NCI-H446 treated with DMSO at 0.1 percent for 48 hours (cell line): ENCODE measurements around the gene STK11IP.

ENCODE experiments used
- DNase-seq: peaks from one replicate; lab custom pipeline; 2025; lab: John Stamatoyannopoulos, UW

Gene STK11IP

GRCh38 chr2:219656526-219656925 is 58.9 kb downstream of the STK11IP start:
- no peak for DNase-seq

- DNase-seq: no peak
Measured at GRCh38 chr2:219658196-219658846, 60.7 kb downstream of the STK11IP start.

GRCh38 chr2:219658874-219659273 is 61.2 kb downstream of the STK11IP start:
- DNase-seq: no peak

- DNase-seq: no peak
Measured at GRCh38 chr2:219661197-219661954, 63.7 kb downstream of the STK11IP start.

GRCh38 chr2:219661955-219662395 is 64.3 kb downstream of the STK11IP start:
- no peak for DNase-seq

- no peak for DNase-seq
Measured at GRCh38 chr2:219662566-219662965, 64.9 kb downstream of the STK11IP start.

- DNase-seq: no peak
Measured at GRCh38 chr2:219663116-219663762, 65.6 kb downstream of the STK11IP start.

- DNase-seq: no peak
Measured at GRCh38 chr2:219664041-219664440, 66.4 kb downstream of the STK11IP start.

GRCh38 chr2:219664944-219665343 is 67.3 kb downstream of the STK11IP start:
- no peak for DNase-seq

GRCh38 chr2:219665926-219666325 is 68.3 kb downstream of the STK11IP start:
- no peak for DNase-seq
